Tibial nerve (tissue), 4 donors: Measurements from ENCODE around the gene CRABP2.

ENCODE experiments used
- EP300 ChIP-seq, 2 donors: sonication (generic); formaldehyde crosslinking; IDR thresholded peaks; one replicate each; pipeline ENCODE4 v1.6.1; 2017; ENCODE audit warnings: antibody characterized with exemption in 2 of 2, mild to moderate bottlenecking in 1 of 2
- POLR2A ChIP-seq, 2 donors: fragments of 450-650 bp; IDR thresholded peaks; one replicate each; pipeline ENCODE4 v1.6.1; 2017; ENCODE audit warnings: antibody characterized with exemption in 2 of 2, mild to moderate bottlenecking in 2 of 2, moderate library complexity in 2 of 2
- TF ChIP-seq, protein P1 (sequence below), 5 experiments: fragments of 200-600 bp in 3 of 5; fragments of 450-650 bp in 2 of 5; sonication (generic) in 3 of 5; IDR thresholded peaks; one replicate each; pipeline ENCODE4 v1.5.1; 2016 to 2019; ENCODE audit warnings: antibody characterized with exemption in 5 of 5, mild to moderate bottlenecking in 3 of 5, moderate library complexity in 2 of 5

DNA sequence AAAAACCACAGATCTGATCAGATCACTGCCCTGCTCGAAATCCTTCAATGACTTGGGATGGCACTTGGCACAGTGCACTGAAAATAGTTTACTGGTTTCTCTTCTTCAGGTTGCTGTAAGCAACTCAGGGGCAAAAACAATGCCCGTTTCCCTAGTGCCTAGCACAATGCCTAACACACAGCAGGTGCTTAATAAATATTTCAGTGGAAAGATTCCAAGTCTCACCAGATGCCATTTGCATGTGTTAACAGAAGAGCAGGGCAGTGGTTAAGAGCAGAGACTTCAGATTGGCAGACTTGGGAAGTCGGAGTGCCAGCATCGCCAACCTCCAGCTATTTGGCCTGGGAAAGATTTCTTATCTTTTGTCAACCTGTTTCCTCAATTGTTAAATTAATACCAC lies 12.0 kb upstream of the CRABP2 start:
- TF ChIP-seq, protein P1, sequence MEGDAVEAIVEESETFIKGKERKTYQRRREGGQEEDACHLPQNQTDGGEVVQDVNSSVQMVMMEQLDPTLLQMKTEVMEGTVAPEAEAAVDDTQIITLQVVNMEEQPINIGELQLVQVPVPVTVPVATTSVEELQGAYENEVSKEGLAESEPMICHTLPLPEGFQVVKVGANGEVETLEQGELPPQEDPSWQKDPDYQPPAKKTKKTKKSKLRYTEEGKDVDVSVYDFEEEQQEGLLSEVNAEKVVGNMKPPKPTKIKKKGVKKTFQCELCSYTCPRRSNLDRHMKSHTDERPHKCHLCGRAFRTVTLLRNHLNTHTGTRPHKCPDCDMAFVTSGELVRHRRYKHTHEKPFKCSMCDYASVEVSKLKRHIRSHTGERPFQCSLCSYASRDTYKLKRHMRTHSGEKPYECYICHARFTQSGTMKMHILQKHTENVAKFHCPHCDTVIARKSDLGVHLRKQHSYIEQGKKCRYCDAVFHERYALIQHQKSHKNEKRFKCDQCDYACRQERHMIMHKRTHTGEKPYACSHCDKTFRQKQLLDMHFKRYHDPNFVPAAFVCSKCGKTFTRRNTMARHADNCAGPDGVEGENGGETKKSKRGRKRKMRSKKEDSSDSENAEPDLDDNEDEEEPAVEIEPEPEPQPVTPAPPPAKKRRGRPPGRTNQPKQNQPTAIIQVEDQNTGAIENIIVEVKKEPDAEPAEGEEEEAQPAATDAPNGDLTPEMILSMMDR (IDR thresholded peaks at IDR 0.05): no peak
- no peak for TF ChIP-seq POLR2A (IDR thresholded peaks at IDR 0.05)
- no peak for TF ChIP-seq EP300 (IDR thresholded peaks at IDR 0.05)
